ENCODE data around the gene ASTL. TPM values are rescaled to one million over a fixed set of nuclear protein-coding genes. Genes with fewer than 3 reads are reported as not detected.
A peak's percentile ranks its signal among the peaks of the same experiment; 100 is the strongest.

ASTL gene
- total RNA-seq, 1 donor from 2014 or later: not detected

DNA sequence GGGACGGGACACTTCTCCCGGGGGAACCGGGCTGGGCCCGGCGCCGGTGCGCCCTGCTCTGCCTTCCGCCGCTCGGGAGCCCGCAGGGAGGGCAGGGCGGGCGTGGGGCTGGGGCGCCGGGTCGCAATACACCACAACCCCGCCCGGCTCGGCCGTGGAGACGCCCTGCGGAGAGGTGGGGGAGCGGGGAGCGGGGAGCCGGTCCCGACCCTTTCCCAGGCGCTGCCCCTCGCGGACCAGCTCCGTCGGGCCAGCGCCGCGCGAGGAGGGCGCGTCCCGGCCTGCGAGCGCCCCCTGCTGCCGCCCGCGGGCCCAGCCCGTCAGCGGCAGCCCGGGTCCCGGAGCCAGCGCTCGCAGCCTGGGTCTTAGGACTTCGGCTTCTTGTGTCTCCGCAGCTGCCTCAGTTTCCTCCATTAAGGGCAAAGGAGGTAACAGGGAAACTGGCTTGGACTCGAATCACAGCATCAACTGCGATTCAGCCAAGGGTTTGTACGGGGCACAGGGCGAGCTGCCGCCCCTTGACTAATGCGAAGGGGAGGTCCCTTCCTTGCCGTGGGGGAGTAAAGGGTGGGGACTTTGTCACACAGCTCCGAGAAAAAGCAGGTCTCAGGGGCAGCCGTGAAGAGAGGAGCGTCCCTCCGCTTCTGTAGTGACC lies 21.3 kb downstream of the ASTL start:
- no peak overlapping the region for H3K4me3 Mint-ChIP-seq (ENCODE audit: unreplicated experiment)
- DNase-seq (ENCODE audit: low spot score): peak; percentile 84
- no peaks in the 10 kb centered on the region for H3K9me3 Mint-ChIP-seq (ENCODE audit: low read depth)
- H3K4me1 Mint-ChIP-seq (ENCODE audit: low read depth): no peaks in the 10 kb centered on the region
- H3K27ac Mint-ChIP-seq (ENCODE audit: unreplicated experiment): no peak overlapping the region
- H3K36me3 Mint-ChIP-seq (ENCODE audit: low read depth): peaks cover 2% of the 10 kb centered on the region
- TF ChIP-seq, protein P1, sequence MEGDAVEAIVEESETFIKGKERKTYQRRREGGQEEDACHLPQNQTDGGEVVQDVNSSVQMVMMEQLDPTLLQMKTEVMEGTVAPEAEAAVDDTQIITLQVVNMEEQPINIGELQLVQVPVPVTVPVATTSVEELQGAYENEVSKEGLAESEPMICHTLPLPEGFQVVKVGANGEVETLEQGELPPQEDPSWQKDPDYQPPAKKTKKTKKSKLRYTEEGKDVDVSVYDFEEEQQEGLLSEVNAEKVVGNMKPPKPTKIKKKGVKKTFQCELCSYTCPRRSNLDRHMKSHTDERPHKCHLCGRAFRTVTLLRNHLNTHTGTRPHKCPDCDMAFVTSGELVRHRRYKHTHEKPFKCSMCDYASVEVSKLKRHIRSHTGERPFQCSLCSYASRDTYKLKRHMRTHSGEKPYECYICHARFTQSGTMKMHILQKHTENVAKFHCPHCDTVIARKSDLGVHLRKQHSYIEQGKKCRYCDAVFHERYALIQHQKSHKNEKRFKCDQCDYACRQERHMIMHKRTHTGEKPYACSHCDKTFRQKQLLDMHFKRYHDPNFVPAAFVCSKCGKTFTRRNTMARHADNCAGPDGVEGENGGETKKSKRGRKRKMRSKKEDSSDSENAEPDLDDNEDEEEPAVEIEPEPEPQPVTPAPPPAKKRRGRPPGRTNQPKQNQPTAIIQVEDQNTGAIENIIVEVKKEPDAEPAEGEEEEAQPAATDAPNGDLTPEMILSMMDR (IDR thresholded peaks at IDR 0.05): peak; percentile 93
- H3K27me3 Mint-ChIP-seq (ENCODE audit: low read depth): peaks cover 43% of the 10 kb centered on the region

DNA sequence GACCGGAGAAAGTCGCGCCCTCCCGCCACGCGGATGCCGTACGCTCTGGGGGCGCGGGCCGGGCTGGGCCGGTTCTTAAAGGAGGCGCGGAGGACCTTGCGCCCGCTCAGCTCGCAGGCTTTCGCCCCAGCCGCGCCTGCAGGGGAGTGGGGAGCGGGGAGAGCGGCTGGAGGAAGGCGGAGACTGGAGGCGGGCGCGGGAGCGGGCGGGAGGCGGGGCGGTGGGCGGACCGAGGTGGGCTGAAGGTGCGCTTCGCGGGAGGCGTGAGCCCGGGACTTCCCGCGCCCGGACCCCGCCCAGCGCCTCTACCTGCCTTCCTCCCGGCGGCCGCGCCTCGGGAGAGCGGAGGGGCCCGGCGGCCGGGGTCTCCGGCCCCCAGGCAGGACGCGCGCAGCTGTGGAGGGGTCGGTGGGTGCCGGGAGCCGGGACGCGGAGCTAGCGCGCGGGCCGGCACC lies 21.9 kb downstream of the ASTL start, which contains the start of gene ADRA2B:
TSS of gene ADRA2B (minus strand) at position 148 of the 455 bp plus-strand sequence. CDS start 422 bp downstream, outside the sequence.
- H3K36me3 Mint-ChIP-seq (ENCODE audit: low read depth): peaks cover 2% of the 10 kb centered on the region
- no peak for DNase-seq (ENCODE audit: low spot score)
- TF ChIP-seq, protein P1 (IDR thresholded peaks at IDR 0.05): no peak
- H3K4me3 Mint-ChIP-seq (ENCODE audit: unreplicated experiment): peak within 1 kb of the TSS; percentile 66
- H3K9me3 Mint-ChIP-seq (ENCODE audit: low read depth): no peaks in the 10 kb centered on the region
- no peak within 1 kb of the TSS for H3K27ac Mint-ChIP-seq (ENCODE audit: unreplicated experiment)
- H3K4me1 Mint-ChIP-seq (ENCODE audit: low read depth): no peaks in the 10 kb centered on the region
- peaks cover 37% of the 10 kb centered on the region for H3K27me3 Mint-ChIP-seq (ENCODE audit: low read depth)

DNA sequence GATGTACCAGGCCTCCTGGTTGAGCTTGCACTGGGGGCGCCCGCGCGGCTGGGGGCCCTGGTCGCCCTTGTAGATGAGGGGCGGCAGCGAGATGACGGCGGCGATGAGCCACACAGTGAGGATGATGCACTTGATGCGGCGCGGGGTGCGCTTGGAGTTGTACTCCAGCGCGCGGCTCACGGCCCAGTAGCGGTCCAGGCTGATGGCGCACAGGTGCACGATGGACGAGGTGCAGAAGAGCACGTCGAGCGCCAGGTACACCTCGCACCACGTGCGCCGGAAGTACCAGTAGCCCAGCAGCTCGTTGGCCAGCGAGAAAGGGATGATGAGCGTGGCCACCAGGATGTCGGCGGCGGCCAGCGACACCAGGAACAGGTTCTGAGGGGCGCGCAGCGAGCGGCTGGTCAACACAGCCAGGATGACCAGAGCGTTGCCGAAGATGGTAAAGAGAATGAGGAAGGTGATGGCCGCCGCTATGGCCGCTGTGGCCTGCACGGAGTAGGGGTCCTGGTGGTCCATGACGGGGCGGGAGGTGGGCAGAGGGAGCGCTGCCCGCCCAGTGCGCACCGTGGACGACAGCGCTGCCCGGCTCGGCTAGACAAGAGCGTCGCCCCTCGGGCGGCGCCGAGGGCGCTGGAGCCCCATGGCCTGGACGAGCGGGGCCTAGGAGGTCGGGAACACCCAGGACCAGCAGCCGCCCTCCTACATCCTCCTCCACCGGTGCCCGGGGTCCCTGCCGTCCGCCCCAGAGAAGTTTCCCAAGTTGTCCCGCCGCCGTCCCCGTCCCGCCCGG lies 22.5 kb downstream of the ASTL start:
- Mint-ChIP-seq H3K27me3 (ENCODE audit: low read depth) (peaks cover 31% of the 10 kb centered on the region), H3K4me3 (ENCODE audit: unreplicated experiment) (peak overlapping the region; percentile 66), H3K27ac (ENCODE audit: unreplicated experiment) (no peak overlapping the region), H3K4me1 (ENCODE audit: low read depth) (no peaks in the 10 kb centered on the region), H3K9me3 (ENCODE audit: low read depth) (no peaks in the 10 kb centered on the region), H3K36me3 (ENCODE audit: low read depth) (peaks cover 2% of the 10 kb centered on the region)
- DNase-seq (ENCODE audit: low spot score): peak; percentile 86
- TF ChIP-seq, protein P1 (IDR thresholded peaks at IDR 0.05): no peak

DNA sequence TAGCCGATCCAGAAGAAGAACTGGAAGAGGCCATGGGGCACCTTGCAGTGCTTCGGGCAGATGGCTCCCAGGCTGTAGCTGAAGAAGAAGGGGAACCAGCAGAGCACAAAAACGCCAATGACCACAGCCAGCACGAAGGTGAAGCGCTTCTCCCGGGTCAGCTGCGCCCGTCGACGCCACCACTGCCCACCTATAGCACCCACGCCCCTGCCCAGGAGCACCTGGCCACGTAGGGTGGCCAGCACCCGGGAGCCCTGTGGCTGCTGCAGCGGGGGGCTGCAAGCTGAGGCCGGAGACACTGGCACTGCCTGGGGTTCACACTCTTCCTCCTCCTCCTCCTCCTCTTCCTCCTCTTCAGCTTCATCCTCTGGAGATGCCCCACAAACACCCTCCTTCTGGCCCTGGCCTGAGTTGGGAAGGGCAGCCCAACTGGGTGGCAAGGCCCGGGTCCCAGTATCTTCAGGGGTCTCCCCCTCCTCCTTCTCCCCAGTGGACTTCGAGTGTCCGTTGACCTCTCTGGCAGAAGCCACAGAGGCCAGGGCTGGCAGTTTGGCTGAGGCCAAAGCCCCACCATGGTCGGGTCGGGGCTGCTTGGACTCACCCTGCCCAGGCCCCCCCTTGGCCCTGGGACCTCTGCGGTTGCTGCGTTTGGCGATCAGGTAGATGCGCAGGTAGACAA lies 23.3 kb downstream of the ASTL start:
- H3K4me3 Mint-ChIP-seq (ENCODE audit: unreplicated experiment): peak overlapping the region; percentile 56
- peak; percentile 77 for DNase-seq (ENCODE audit: low spot score)
- TF ChIP-seq, protein P1 (IDR thresholded peaks at IDR 0.05): no peak
- no peak overlapping the region for H3K27ac Mint-ChIP-seq (ENCODE audit: unreplicated experiment)
- H3K9me3 Mint-ChIP-seq (ENCODE audit: low read depth): no peaks in the 10 kb centered on the region
- peaks cover 23% of the 10 kb centered on the region for H3K27me3 Mint-ChIP-seq (ENCODE audit: low read depth)
- H3K4me1 Mint-ChIP-seq (ENCODE audit: low read depth): no peaks in the 10 kb centered on the region
- peaks cover 2% of the 10 kb centered on the region for H3K36me3 Mint-ChIP-seq (ENCODE audit: low read depth)

DNA sequence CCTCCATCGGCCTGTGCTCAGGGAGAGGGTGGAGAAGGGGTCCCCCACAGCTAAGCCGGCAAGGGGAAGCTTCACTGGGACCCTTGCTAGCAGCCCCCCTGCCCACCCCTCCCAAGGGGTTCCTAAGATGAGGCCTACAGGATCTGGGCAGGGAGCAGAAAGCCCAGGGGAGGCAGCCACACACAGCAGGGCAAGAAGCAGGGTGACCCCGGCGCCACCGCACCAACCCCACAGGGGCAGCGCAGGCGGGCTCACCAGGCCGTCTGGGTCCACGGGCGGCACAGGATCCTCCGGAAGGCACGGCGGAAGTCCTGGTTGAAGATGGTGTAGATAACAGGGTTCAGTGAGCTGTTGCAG lies 23.8 kb downstream of the ASTL start:
- H3K27me3 Mint-ChIP-seq (ENCODE audit: low read depth): peaks cover 19% of the 10 kb centered on the region

More for the DNA sequence above, 23.8 kb downstream of the ASTL start:
- Mint-ChIP-seq H3K4me3 (ENCODE audit: unreplicated experiment) (no peak overlapping the region), H3K4me1 (ENCODE audit: low read depth) (no peaks in the 10 kb centered on the region), H3K27ac (ENCODE audit: unreplicated experiment) (no peak overlapping the region), H3K9me3 (ENCODE audit: low read depth) (no peaks in the 10 kb centered on the region), H3K36me3 (ENCODE audit: low read depth) (peaks cover 2% of the 10 kb centered on the region)
- TF ChIP-seq, protein P1 (IDR thresholded peaks at IDR 0.05): no peak
- DNase-seq (ENCODE audit: low spot score): peak; percentile 83

All from chondrocyte (in vitro differentiated cells).